ENCODE data around the gene NBPF3. TPM values are rescaled to one million over a fixed set of nuclear protein-coding genes. Genes with fewer than 3 reads are reported as not detected.

NBPF3 gene, protein sequence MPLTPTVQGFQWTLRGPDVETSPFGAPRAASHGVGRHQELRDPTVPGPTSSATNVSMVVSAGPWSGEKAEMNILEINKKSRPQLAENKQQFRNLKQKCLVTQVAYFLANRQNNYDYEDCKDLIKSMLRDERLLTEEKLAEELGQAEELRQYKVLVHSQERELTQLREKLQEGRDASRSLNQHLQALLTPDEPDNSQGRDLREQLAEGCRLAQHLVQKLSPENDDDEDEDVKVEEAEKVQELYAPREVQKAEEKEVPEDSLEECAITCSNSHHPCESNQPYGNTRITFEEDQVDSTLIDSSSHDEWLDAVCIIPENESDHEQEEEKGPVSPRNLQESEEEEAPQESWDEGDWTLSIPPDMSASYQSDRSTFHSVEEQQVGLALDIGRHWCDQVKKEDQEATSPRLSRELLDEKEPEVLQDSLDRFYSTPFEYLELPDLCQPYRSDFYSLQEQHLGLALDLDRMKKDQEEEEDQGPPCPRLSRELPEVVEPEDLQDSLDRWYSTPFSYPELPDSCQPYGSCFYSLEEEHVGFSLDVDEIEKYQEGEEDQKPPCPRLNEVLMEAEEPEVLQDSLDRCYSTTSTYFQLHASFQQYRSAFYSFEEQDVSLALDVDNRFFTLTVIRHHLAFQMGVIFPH
- total RNA-seq = 8.1 and 16.4 TPM in 2 replicates

DNA sequence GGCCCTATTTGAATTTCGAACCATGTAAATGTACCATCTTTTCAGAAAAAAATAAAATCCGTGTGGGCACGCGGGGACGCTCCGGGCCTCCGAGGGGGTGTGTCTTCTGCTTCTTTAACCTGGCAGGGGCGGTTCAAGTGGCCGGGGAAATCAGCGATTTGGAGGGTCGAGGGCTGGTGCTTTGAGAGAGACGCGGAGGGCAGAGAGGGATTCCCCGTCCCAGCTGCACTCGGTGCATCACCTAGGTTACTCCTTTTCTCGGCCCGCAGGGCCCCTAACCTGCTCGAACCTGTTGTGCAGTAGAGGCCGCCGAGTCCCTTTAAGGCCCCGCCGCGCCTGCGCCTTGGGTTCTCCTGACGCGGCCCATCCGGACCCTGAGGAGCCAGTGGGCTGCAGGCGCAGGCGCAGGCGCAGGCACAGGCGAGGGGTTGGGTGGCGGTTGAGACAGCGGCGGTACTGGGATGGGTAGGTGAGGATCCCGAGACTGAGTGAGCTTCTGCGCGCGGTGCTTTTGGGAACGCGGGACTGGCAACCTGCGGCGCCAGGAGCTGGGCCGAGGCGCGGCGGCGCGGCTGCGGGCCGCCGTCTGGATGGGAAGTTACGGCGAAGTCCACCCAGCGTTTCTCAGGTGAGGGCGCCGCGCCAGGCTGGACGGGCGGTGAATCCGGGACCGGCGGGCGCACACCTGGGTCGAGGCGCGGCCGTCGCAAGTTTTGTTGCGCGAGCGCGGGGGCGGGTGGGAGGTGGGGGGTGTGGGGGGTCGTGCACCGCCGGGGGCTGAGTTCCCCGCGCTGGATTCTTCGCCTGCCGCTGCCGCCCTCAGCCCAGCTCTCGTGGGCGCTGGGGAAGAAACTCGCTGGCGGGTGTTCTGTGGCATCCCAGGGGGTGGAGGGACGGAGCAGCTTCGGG, at the start of gene NBPF3:
NBPF3 (plus strand) TSS at position 417 of the 909 bp plus-strand sequence. CDS start 4,950 bp downstream, outside the sequence.

DNA sequence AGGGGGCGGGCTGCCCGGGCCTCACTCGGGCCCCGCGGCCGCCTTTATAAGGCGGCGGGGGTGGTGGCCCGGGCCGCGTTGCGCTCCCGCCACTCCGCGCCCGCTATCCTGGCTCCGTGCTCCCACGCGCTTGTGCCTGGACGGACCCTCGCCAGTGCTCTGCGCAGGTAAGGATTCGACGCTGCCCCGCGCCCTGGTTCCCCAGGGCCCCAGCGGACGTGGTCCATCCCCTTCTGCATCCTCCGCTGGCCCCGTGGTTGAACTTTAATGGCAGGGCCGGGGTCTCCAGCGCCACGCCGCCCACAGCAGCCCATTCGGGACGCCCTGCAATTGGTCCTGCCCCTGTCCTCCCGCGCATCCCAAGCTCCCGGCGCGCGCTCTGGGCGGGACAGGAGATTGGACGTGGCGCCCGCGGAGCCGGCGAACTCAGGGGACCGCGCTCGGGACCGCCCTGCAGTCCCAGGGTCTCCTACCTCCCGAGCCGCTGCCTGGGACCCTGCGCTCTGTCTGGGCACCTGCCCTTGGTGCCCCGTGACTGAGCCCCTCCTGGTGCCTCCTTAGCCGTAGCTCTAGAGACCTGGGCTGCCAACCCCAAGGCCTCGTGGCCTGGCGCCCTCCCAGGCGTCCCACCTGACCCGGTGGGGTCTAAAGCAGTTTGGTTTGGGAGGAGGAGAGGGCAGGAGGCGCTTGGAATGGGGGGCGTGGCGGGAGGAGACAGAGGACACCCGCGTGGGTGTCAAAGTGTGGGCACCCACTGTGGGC, 69.6 kb downstream of the NBPF3 start, which contains the start of gene ALPL:
ALPL (plus strand) TSS at position 73 of the 762 bp plus-strand sequence. CDS start 44,659 bp downstream, outside the sequence.

Other genes starting within 250 kb of the NBPF3 start
- gene ECE1, start 149.7 kb upstream of the NBPF3 start, total RNA-seq = 54.4 and 83.5 TPM in 2 replicates
- 7.3 TPM in 1 of 2 replicates, not detected in the other for gene ALPL, start 69.3 kb downstream of the NBPF3 start, total RNA-seq
- gene RAP1GAP, start 229.2 kb downstream of the NBPF3 start, total RNA-seq = not detected in 2 replicates

Data from subcutaneous preadipocyte (primary cell).